ENCODE data around the gene CTNNBIP1.
"Not testable (repeated sequence)": the region's sequence is repeated elsewhere in the genome, so short reads cannot be mapped to it uniquely, and the experiment has no call there.

Gene CTNNBIP1, protein sequence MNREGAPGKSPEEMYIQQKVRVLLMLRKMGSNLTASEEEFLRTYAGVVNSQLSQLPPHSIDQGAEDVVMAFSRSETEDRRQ

GRCh38 chr1:9910076-9910422 is at the start of gene CTNNBIP1:
Gene CTNNBIP1, minus strand, starts transcription at chr1:9910269. Its CDS starts 38,205 bp downstream, at chr1:9872064.
- DNase-seq = no peak

- no peak for DNase-seq
These were observed 47.7 kb upstream of the CTNNBIP1 start for GRCh38 chr1:9957726-9958125.

DNA sequence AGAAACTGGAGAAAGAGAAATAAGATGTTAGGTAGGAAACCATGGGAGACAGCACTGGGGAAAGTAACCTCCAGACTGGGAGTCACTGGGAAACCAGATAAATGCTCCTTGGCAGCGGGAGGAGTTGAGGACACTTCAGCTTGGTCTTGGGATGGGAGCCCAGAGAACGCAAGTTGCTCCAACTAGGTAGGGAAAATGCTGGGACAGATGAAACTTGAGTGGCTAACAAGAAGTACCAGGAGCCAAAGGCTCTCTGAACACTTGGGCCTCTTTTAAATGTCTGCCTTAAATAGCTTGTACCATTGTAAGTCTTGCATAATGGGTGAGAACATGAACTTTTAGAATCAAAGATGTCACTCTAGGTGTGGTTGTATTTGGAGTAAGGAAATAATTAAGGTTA is 36.2 kb upstream of the CTNNBIP1 start:
- DNase-seq = no peak

DNA sequence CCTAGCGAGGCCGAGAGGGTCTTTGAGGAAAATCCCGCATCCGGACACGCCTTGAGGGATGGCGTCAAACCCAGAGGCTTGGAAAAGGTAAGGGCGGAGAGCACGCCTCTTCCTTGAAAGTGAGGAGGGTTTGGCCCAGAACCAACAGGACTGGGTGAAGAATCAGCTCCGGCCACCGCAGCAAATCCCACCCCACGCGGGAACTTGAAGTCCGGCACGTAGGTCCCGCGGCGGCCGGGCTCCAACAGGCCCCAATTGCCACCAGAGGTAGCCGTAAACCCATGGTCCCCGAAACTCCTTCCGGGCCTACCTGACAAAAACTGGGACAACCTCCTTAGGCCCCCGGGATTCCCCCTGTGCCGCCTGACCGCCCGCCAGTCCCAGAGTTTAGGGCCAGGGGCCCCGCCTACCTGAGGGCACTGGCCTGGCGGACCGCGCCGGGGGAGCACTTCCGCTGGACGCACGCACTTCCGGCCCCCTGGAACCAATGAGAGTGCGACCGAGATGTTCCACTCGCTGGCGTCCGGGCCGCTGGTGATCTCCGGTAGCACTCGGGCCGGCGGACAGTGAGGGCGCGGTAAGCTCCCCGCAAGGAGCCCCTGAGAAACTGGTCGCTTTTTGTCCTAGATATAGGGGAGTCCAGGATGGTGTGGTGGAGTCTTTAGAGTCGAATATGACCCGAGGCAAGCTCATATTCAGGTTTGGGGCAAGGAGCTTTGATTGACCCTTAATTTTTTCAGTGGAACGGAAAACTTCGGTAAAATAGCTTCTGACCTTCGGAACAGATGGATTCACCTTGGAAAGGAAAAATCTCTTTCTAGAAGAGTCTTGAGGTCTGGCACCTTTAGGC is 33.1 kb upstream of the CTNNBIP1 start, which contains the start of the genes LZIC and NMNAT1:
TSS of gene LZIC (minus strand) at position 453 of the 850 bp plus-strand sequence. CDS start 6,772 bp downstream, outside the sequence.
TSS of gene NMNAT1 (plus strand) at position 537 of the 850 bp plus-strand sequence. CDS start 28,599 bp downstream, outside the sequence.
- peak; percentile 97 for DNase-seq

GRCh38 chr1:9942399-9942938 is 32.4 kb upstream of the CTNNBIP1 start:
- peak; percentile 87 for DNase-seq

GRCh38 chr1:9929431-9930385 is 19.6 kb upstream of the CTNNBIP1 start:
- no peak for DNase-seq

- DNase-seq = no peak
These were observed 17.2 kb upstream of the CTNNBIP1 start for GRCh38 chr1:9927259-9927658.

- DNase-seq = no peak
These were observed 12.3 kb upstream of the CTNNBIP1 start for GRCh38 chr1:9922342-9922741.

GRCh38 chr1:9920606-9921005 is 10.5 kb upstream of the CTNNBIP1 start:
- no peak for DNase-seq

- no peak for DNase-seq
These were observed 7.8 kb upstream of the CTNNBIP1 start for GRCh38 chr1:9917901-9918300.

DNA sequence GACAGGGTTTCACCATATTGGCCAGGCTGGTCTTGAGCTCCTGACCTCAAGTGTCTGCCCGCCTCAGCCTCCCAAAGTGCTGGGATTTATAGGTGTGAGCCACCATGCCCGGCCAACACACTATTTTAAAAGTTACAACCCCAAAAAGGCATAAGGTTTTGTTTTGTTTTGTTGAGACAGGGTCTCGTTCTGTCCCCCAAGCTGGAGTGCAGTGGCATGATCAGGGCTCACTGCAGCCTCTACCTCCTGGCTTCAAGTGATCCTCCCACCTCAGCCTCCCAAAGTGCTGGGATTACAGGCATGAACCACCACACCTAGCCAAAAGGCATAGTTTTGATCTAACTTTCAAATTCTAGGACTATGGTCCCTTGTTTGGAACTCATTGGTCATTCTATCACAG is 7.4 kb upstream of the CTNNBIP1 start:
- not testable (repeated sequence) for DNase-seq

GRCh38 chr1:9916452-9916851 is 6.4 kb upstream of the CTNNBIP1 start:
- no peak for DNase-seq

GRCh38 chr1:9914610-9914937 is 4.5 kb upstream of the CTNNBIP1 start:
- no peak for DNase-seq

GRCh38 chr1:9912264-9912936 is 2.3 kb upstream of the CTNNBIP1 start:
- no peak for DNase-seq

DNA sequence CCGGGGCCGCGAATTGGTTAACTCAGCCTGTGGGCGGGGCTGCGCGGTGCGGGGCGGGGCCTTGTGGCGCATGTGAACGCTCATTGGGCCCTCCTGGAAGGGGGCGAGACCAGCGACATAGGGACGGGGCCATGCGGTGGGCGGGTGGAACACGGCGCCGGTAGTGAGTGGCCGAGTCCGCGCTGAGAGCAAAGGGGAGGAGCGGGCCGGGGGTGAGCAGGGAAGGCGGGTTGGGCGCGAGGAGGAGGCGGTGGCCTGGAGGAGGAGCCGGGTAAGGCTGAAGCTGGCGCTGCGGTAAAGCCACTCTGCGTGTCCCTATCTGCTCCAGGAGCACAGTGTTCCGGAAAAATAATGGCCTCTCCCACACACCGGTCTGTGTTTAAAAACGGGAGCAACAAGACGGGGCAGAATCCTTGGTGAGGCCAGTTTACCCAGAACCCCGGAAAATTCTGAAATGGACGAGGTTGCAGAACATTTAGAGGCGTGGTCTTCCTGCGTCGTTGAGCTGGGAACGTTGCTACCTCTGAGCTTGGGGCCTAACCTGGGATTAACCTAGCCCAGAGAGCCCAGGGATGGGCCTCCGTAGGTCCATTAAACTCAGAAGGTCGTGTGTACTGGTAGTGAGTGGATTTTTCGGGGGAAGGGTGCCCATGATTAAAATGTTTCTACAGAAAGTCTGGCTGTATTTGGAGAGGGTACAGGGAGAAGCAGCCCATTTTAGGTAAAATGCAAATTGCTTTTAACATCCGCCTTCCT is 532 bp upstream of the CTNNBIP1 start:
- DNase-seq = peak; percentile 99

- DNase-seq = peak; percentile 45
These were observed 629 bp downstream of the CTNNBIP1 start for GRCh38 chr1:9909234-9910046.

- DNase-seq = no peak
These were observed 1.2 kb downstream of the CTNNBIP1 start for GRCh38 chr1:9908871-9909233.

GRCh38 chr1:9907441-9907840 is 2.6 kb downstream of the CTNNBIP1 start:
- DNase-seq = no peak

GRCh38 chr1:9906466-9906865 is 3.6 kb downstream of the CTNNBIP1 start:
- no peak for DNase-seq

DNA sequence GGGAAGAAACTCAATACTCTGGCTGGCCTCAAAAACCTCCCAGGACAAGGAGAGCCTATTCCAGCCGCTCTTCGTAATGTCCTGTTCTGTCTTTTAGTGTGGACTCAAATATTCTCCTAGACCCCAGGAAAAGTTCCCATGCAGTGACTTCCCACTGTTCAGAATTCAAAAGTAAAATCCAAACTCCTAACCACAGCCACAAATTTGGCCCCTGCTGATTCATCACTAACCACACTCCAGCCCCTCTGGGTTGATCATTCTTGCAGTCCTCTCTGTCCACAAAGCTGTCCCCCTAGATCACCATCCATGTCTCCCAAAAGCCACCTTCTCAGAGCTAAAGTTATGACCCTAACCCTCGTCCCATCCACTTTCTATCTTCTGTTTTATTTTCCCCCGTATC is 5.1 kb downstream of the CTNNBIP1 start:
- DNase-seq = no peak

- DNase-seq = no peak
These were observed 5.5 kb downstream of the CTNNBIP1 start for GRCh38 chr1:9904596-9904995.
